PC-9 (cell line): ENCODE results near the gene PCNX3.

Source experiments
- CTCF ChIP-seq: fragments of 200-600 bp; sonication (generic); conservative IDR thresholded peaks from 2 replicates; pipeline ENCODE4 v1.6.1; 2017; ENCODE audit warnings: mixed run types, antibody characterized with exemption, mild to moderate bottlenecking, moderate library complexity
- EZH2 ChIP-seq: fragments of 200-600 bp; sonication (generic); IDR thresholded peaks from 2 replicates; pipeline ENCODE4 v1.8.0; 2017; ENCODE audit warnings: antibody characterized with exemption, low read depth

GRCh38 chr11:65584106-65584505, 31.5 kb upstream of the PCNX3 start:
- TF ChIP-seq EZH2 (no peak), CTCF (no peak)
